Upper lobe of left lung (tissue), 6 donors: ENCODE data around the gene SYMPK. TPM values are rescaled to one million over a fixed set of nuclear protein-coding genes. Genes with fewer than 3 reads are reported as not detected.
"Not testable (repeated sequence)": the region's sequence is repeated elsewhere in the genome, so short reads cannot be mapped to it uniquely, and the experiment has no call there.

Experiments used
- ATAC-seq, 2 donors: fragments of 200-7000 bp; cut with Tn5 transposase; one replicate each; pipeline ENCODE4 v1.9.1; 2022; ENCODE audit warnings: mild to moderate bottlenecking in 2 of 2, moderate library complexity in 2 of 2; ENCODE audit not compliant: low FRiP score in 2 of 2
- DNase-seq, 2 donors: peaks; one replicate each; pipeline ENCODE4 v3.0.0-alpha.2; 2019 to 2020
- H3K27ac ChIP-seq, 4 donors: fragments of 200-600 bp; sonication (generic); one replicate each; pipeline ENCODE4 v1.5.1; 2016 to 2019
- H3K27me3 ChIP-seq, 4 donors: fragments of 200-600 bp; sonication (generic); one replicate each; pipeline ENCODE4 v1.5.1; 2017 to 2019
- H3K36me3 ChIP-seq, 4 donors: fragments of 200-600 bp; sonication (generic); one replicate each; pipeline ENCODE4 v1.5.1; 2016 to 2019
- H3K4me1 ChIP-seq, 4 donors: fragments of 200-600 bp; sonication (generic); one replicate each; pipeline ENCODE4 v1.5.1; 2018 to 2019
- H3K4me3 ChIP-seq, 4 donors: fragments of 200-600 bp; sonication (generic); one replicate each; pipeline ENCODE4 v1.5.1; 2017 to 2019; ENCODE audit warnings: mild to moderate bottlenecking in 2 of 4, moderate library complexity in 1 of 4
- H3K9me3 ChIP-seq, 4 donors: fragments of 200-600 bp; sonication (generic); one replicate each; pipeline ENCODE4 v1.5.1; 2018 to 2019
- CTCF ChIP-seq, 6 experiments: fragments of 450-650 bp in 4 of 6; fragments of 200-600 bp in 2 of 6; sonication (generic) in 2 of 6; IDR thresholded peaks; one replicate each; pipeline ENCODE4 v1.5.1; 2016 to 2019; ENCODE audit warnings: antibody characterized with exemption in 6 of 6
- EP300 ChIP-seq, 4 donors: sonication (generic); formaldehyde crosslinking; IDR thresholded peaks; one replicate each; pipeline ENCODE4 v1.5.1; 2017; ENCODE audit warnings: antibody characterized with exemption in 4 of 4, control low read depth in 2 of 4
- POLR2A ChIP-seq, 4 donors: fragments of 450-650 bp; IDR thresholded peaks; one replicate each; pipeline ENCODE4 v1.5.1; 2016 to 2017; ENCODE audit warnings: antibody characterized with exemption in 4 of 4, mild to moderate bottlenecking in 2 of 4
- POLR2AphosphoS5 ChIP-seq, 2 donors: sonication (generic); formaldehyde crosslinking; IDR thresholded peaks; one replicate each; pipeline ENCODE4 v1.5.1; 2017; ENCODE audit warnings: antibody characterized with exemption in 2 of 2
- WGBS, 2 donors: methylation state at CpG; one replicate each; pipeline ENCODE4 v1.1.5; 2017 to 2018; 5-methylcytosine and 5-hydroxymethylcytosine counted together
- total RNA-seq, 6 donors: library from RNA; depleted of rRNA in 4 of 6; stranded (reverse); fragments of >200 nt in 4 of 6; gene quantifications; one replicate each; pipeline versions ENCODE4 v1.1.0 to v1.2.1, GENCODE V29; 2016 to 2021
- donor health status: DM: no; HTN: no; CAD: no; lungs with moderate emphysema.
- donor health status: DM: no; HTN: yes; CAD: no; lungs with severe emphysema.

SYMPK gene
- total RNA-seq, 6 donors from 2014 or later: 35.0 to 345 (median 76.0) TPM

- Histone ChIP-seq H3K9me3 (no peaks in the 10 kb centered on the region), H3K27ac (no peak overlapping the region), H3K4me1 (peaks cover 0 to 11% (median 8%) of the 10 kb centered on the region in 4 donors), H3K27me3 (no peaks in the 10 kb centered on the region), H3K4me3 (no peak overlapping the region), H3K36me3 (no peaks in the 10 kb centered on the region)
- no peak for TF ChIP-seq CTCF (IDR thresholded peaks at IDR 0.05)
- no peak for TF ChIP-seq POLR2A (IDR thresholded peaks at IDR 0.05)
- no peak for TF ChIP-seq EP300 (IDR thresholded peaks at IDR 0.05)
- no peak for DNase-seq
- 78 to 85% methylated on average over 6 to 7 of the region's 7 CpGs for WGBS, 2 donors
- no peak for ATAC-seq
These were observed 61.3 kb downstream of the SYMPK start for GRCh38 chr19:45801603-45802175.

GRCh38 chr19:45800070-45800553 lies 62.8 kb downstream of the SYMPK start:
- WGBS, 2 donors: 81 to 83% methylated on average over 8 of the region's 8 CpGs
- ATAC-seq: no peak

GRCh38 chr19:45799541-45799940 lies 63.4 kb downstream of the SYMPK start:
- not testable (repeated sequence) for ATAC-seq, H3K27me3 ChIP-seq, H3K9me3 ChIP-seq, H3K36me3 ChIP-seq, H3K4me3 ChIP-seq, H3K27ac ChIP-seq, DNase-seq
- peaks cover 0 to 11% (median 8%) of the 10 kb centered on the region in 4 donors for H3K4me1 ChIP-seq
- WGBS, 2 donors: 69 to 81% methylated on average over 5 of the region's 5 CpGs

More at GRCh38 chr19:45800070-45800553, 62.8 kb downstream of the SYMPK start:
- H3K27me3 ChIP-seq: no peaks in the 10 kb centered on the region
- H3K4me1 ChIP-seq: peaks cover 0 to 11% (median 8%) of the 10 kb centered on the region in 4 donors
- no peak overlapping the region for H3K4me3 ChIP-seq
- H3K9me3 ChIP-seq: no peaks in the 10 kb centered on the region
- H3K27ac ChIP-seq: no peak overlapping the region
- H3K36me3 ChIP-seq: no peaks in the 10 kb centered on the region
- no peak for DNase-seq
- TF ChIP-seq POLR2AphosphoS5 (IDR thresholded peaks at IDR 0.05): no peak
- no peak for TF ChIP-seq CTCF (IDR thresholded peaks at IDR 0.05)
- TF ChIP-seq EP300 (IDR thresholded peaks at IDR 0.05): no peak
- no peak for TF ChIP-seq POLR2A (IDR thresholded peaks at IDR 0.05)

GRCh38 chr19:45798995-45799517 lies 63.9 kb downstream of the SYMPK start:
- peak; percentile 87 to 92 for ATAC-seq
- TF ChIP-seq POLR2A (IDR thresholded peaks at IDR 0.05) (no peak), EP300 (IDR thresholded peaks at IDR 0.05) (no peak), CTCF (IDR thresholded peaks at IDR 0.05) (peak; percentile 82 to 90 (median 87)), POLR2AphosphoS5 (IDR thresholded peaks at IDR 0.05) (no peak)
- Histone ChIP-seq H3K27me3 (no peaks in the 10 kb centered on the region), H3K9me3 (no peaks in the 10 kb centered on the region), H3K27ac (no peak overlapping the region), H3K36me3 (no peaks in the 10 kb centered on the region), H3K4me1 (peaks cover 0 to 11% (median 8%) of the 10 kb centered on the region in 4 donors), H3K4me3 (no peak overlapping the region)
- WGBS, 2 donors: 9% methylated on average over 8 to 10 of the region's 10 CpGs
- DNase-seq: peak; percentile 47 to 79

GRCh38 chr19:45794627-45795026 lies 68.3 kb downstream of the SYMPK start:
- Histone ChIP-seq H3K4me3 (no peak overlapping the region), H3K27ac (no peak overlapping the region), H3K27me3 (no peaks in the 10 kb centered on the region), H3K9me3 (no peaks in the 10 kb centered on the region), H3K36me3 (peaks cover 0 to 14% (median 4%) of the 10 kb centered on the region in 4 donors), H3K4me1 (peaks cover 20 to 42% (median 29%) of the 10 kb centered on the region in 4 donors)
- no peak for ATAC-seq
- no peak for DNase-seq
- WGBS, 2 donors: 65 to 80% methylated on average over 2 of the region's 2 CpGs
- no peak for TF ChIP-seq EP300 (IDR thresholded peaks at IDR 0.05)
- TF ChIP-seq POLR2A (IDR thresholded peaks at IDR 0.05): no peak
- TF ChIP-seq POLR2AphosphoS5 (IDR thresholded peaks at IDR 0.05): no peak
- no peak for TF ChIP-seq CTCF (IDR thresholded peaks at IDR 0.05)
